Peyer's patch (tissue), 4 donors: Measurements from ENCODE around the gene ACSL4.

Experiments
- POLR2A ChIP-seq, 2 donors: fragments of 450-650 bp; IDR thresholded peaks; one replicate each; pipeline ENCODE4 v1.5.1; 2017; ENCODE audit warnings: antibody characterized with exemption in 2 of 2, mild to moderate bottlenecking in 2 of 2, moderate library complexity in 2 of 2
- TF ChIP-seq, protein P1 (sequence below), 6 experiments: fragments of 450-650 bp in 4 of 6; fragments of 200-600 bp in 2 of 6; sonication (generic) in 1 of 6; IDR thresholded peaks; one replicate each; pipeline ENCODE4 v1.5.1; 2017 to 2019; ENCODE audit warnings: antibody characterized with exemption in 6 of 6, mild to moderate bottlenecking in 3 of 6, moderate library complexity in 1 of 6

GRCh38 chrX:109774706-109775105, 41.6 kb upstream of the ACSL4 start:
- TF ChIP-seq, protein P1, sequence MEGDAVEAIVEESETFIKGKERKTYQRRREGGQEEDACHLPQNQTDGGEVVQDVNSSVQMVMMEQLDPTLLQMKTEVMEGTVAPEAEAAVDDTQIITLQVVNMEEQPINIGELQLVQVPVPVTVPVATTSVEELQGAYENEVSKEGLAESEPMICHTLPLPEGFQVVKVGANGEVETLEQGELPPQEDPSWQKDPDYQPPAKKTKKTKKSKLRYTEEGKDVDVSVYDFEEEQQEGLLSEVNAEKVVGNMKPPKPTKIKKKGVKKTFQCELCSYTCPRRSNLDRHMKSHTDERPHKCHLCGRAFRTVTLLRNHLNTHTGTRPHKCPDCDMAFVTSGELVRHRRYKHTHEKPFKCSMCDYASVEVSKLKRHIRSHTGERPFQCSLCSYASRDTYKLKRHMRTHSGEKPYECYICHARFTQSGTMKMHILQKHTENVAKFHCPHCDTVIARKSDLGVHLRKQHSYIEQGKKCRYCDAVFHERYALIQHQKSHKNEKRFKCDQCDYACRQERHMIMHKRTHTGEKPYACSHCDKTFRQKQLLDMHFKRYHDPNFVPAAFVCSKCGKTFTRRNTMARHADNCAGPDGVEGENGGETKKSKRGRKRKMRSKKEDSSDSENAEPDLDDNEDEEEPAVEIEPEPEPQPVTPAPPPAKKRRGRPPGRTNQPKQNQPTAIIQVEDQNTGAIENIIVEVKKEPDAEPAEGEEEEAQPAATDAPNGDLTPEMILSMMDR (IDR thresholded peaks at IDR 0.05): no peak
- TF ChIP-seq POLR2A (IDR thresholded peaks at IDR 0.05): no peak
